ENCODE results near the gene SLC12A7. TPM values are rescaled to one million over a fixed set of nuclear protein-coding genes. Genes with fewer than 3 reads are reported as not detected.

Gene SLC12A7
- total and polyA plus RNA-seq, 3 donors from 2014 or later: 73.2 to 212 (median 168) TPM

GRCh38 chr5:1139331-1140170 lies 27.7 kb upstream of the SLC12A7 start:
- no peak for DNase-seq
- Histone ChIP-seq H3K9me3 (no peaks in the 10 kb centered on the region), H3K27ac (no peak overlapping the region), H3K36me3 (ENCODE audit: low read depth, missing control alignments) (no peaks in the 10 kb centered on the region), H3K27me3 (no peaks in the 10 kb centered on the region), H3K4me1 (peaks cover 32% of the 10 kb centered on the region), H3K4me3 (no peak overlapping the region)
- TF ChIP-seq CTCF (IDR thresholded peaks at IDR 0.05) (no peak), POLR2A (IDR thresholded peaks at IDR 0.05) (no peak)
- intact Hi-C loops (cut with DNase I; ENCODE audit: low total_unique reads): no loop called here
- WGBS, 2 donors: 91% methylated on average over 24 to 35 of the region's 37 CpGs

DNA sequence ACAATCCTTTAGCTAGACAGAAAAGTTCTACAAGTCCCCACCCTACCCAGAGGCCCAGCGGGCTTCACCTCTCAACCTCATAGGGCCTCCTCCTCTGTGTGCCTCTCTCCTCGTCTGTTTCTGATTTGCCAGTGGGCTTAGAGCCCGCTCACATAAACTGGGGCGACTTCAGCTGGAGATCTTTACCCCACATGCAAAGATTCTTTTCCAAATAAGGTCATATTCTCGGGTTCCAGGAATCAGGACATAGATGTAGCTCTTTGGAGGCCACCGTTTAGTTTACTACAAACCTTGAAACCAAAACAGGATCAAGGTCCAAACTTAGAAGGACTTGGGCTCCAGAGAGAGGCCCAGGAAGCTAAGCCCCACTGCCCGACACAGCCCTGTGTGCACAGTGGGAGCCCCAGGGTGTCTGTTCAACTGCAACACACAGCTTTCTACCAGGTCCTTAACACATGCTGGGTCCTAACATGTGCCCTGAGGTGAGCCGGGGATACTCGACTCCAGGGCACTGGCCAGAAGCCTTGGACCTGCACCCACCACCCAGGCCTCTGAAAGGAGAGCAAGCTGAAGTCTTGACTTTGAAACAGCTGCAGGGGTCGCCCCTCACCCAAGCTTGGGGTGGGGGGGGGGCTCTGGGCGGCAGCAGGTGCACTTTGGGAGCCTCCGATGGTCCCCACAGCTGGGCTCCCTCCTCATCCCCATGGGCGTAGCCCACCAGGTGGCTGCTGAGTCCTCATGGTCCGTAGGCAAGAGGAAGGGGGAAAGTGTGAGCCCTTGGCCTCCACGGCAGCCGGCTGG lies 26.8 kb upstream of the SLC12A7 start:
- H3K4me3 ChIP-seq: no peak overlapping the region
- WGBS, 2 donors: 76 to 80% methylated on average over 10 to 16 of the region's 16 CpGs
- no peaks in the 10 kb centered on the region for H3K36me3 ChIP-seq (ENCODE audit: low read depth, missing control alignments)
- TF ChIP-seq CTCF (IDR thresholded peaks at IDR 0.05) (no peak), POLR2A (IDR thresholded peaks at IDR 0.05) (no peak)
- no peak overlapping the region for H3K27ac ChIP-seq
- H3K9me3 ChIP-seq: no peaks in the 10 kb centered on the region
- H3K4me1 ChIP-seq: peaks cover 23% of the 10 kb centered on the region
- no peaks in the 10 kb centered on the region for H3K27me3 ChIP-seq
- DNase-seq: no peak
- intact Hi-C loops (cut with DNase I; ENCODE audit: low total_unique reads): no loop called here

GRCh38 chr5:1137567-1138444 lies 25.9 kb upstream of the SLC12A7 start:
- no peaks in the 10 kb centered on the region for H3K27me3 ChIP-seq
- peaks cover 18% of the 10 kb centered on the region for H3K4me1 ChIP-seq
- H3K4me3 ChIP-seq: no peak overlapping the region
- intact Hi-C loops (cut with DNase I; ENCODE audit: low total_unique reads): no loop called here
- WGBS, 2 donors: 55 to 66% methylated on average over 18 to 30 of the region's 30 CpGs
- peak overlapping the region in 1 of 2 donors; percentile 41 for H3K27ac ChIP-seq
- no peak for TF ChIP-seq POLR2A (IDR thresholded peaks at IDR 0.05)
- TF ChIP-seq CTCF (IDR thresholded peaks at IDR 0.05): no peak
- H3K9me3 ChIP-seq: no peaks in the 10 kb centered on the region
- H3K36me3 ChIP-seq (ENCODE audit: low read depth, missing control alignments): no peaks in the 10 kb centered on the region
- DNase-seq: peak; percentile 57

GRCh38 chr5:1136814-1137213 lies 25.0 kb upstream of the SLC12A7 start:
- no peaks in the 10 kb centered on the region for H3K27me3 ChIP-seq
- intact Hi-C loops (cut with DNase I; ENCODE audit: low total_unique reads): no loop called here
- H3K4me1 ChIP-seq: peaks cover 16% of the 10 kb centered on the region
- TF ChIP-seq POLR2A (IDR thresholded peaks at IDR 0.05): no peak
- H3K36me3 ChIP-seq (ENCODE audit: low read depth, missing control alignments): no peaks in the 10 kb centered on the region
- 53 to 80% methylated on average over 3 to 8 of the region's 8 CpGs for WGBS, 2 donors
- no peak overlapping the region for H3K4me3 ChIP-seq
- no peak for DNase-seq
- no peak overlapping the region for H3K27ac ChIP-seq
- H3K9me3 ChIP-seq: no peaks in the 10 kb centered on the region

All from testis (tissue), 3 donors.